GM21723 (cell line): ENCODE data around the gene MT3.
"Not testable (repeated sequence)": the region's sequence is repeated elsewhere in the genome, so short reads cannot be mapped to it uniquely, and the experiment has no call there.

Experiments used
- ATAC-seq: cut with Tn5 transposase; IDR thresholded peaks from one replicate; pipeline ENCODE4 v1.9.1; 2021; ENCODE audit warnings: mild to moderate bottlenecking, moderate library complexity; ENCODE audit not compliant: unreplicated experiment

Gene MT3

GRCh38 chr16:56608876-56609462 is 19.6 kb downstream of the MT3 start:
- no peak for ATAC-seq

GRCh38 chr16:56609463-56609921 is 20.2 kb downstream of the MT3 start:
- ATAC-seq, result peak; percentile 46

DNA sequence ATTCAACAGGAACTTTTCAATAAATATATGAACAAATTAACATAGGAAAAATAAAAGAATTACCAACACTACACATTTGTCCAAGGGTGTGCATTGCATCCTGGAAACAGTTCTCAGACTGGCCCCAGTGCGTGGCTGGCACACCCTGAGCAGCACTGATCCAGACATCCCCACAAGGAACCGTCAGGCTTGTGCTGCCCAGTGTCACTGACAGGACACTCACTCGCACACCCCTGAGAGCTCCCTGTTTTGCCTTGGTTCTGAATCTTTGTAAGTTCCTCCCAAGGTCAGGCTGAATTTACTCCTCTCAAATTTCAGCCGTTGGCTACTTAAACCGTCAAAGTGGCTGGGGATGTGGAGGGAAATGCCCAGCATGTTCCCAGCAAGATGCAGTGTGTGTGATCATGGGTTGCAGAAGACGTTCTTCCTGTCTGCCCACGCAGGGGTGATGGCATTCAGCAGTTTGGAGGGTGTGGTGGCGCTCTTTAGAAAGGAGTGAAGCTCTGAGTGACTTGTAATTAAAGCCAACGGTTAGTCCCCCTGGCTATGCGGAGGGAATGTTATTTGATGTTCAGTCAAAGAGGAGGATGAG is 20.8 kb downstream of the MT3 start:
- peak; percentile 23 for ATAC-seq

- ATAC-seq, result no peak
Measured at GRCh38 chr16:56610609-56611111, 21.3 kb downstream of the MT3 start.

DNA sequence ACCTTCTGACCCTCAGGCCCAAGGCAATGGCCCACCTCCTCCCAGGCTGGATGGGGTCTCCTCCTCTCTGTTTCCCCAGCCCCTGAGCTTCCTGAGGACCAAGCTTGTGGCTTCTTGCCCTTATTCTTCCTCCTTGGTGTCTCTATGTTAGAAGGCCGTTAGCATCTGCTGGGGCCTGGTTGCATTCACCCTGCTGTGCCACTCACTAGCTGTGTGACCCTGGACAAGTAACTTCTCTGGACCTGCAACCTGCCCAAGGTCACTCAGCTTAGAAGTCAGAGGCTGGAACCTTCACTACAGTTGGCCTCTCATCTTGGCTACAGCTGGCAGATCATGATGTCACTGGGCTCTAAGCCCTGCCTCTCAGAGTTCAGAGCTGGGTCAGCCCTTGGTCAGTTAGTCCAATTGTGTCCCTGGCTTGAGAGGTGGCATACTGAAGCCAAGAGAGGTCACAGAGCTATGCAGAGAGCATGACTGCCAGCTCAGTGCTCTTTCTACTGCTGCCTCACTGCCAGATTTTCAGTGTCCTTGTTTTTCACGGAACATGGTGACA is 22.0 kb downstream of the MT3 start:
- no peak for ATAC-seq

DNA sequence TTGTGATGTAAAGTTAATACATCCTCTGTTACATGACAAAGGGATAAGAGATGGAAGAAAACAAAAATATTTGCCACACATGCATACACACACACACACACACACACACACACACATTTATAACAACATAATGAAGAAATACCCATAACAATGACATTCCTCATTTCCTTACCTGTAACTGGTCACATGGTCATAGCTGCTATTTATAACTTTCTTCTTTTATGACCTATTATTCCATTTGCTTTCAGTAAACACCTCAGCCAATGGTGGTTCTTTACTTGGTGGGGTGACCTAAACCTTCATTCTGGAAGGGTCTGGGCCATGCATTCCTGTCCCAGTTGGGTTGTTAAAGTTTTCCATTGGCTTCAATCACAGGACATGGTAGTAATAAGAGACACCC is 24.4 kb downstream of the MT3 start:
- no peak for ATAC-seq

GRCh38 chr16:56614549-56614991 is 25.2 kb downstream of the MT3 start:
- no peak for ATAC-seq

GRCh38 chr16:56615353-56615752 is 26.0 kb downstream of the MT3 start:
- ATAC-seq, result no peak

DNA sequence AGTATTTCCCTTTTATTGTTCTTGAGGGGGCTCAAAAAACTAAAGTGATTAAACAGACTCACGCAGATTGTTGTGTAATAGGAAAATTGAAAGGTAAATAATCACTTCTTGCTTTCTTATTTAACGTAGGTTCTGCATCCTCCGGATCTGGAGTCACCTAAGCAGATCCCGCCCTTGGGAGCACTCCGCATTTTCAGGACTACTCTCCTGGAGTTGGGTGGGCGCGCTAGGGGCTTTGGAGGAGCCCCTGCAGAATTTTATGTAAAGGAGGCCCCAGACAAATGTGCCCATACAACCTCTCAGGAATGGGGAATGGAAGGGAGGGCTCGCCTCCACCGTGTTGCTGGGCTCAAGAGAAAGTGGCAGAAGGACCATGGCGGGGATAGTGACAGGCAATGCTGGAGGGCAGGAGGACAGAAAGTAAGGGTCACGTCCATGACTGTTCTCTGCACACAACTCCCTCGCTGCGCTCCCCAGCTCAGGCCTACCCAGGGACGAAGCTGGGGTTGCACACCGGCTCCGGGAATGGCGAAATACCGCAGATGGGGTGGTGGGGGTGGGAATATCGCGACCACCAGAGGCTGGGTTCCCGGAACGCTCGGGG is 27.4 kb downstream of the MT3 start:
- no peak for ATAC-seq

GRCh38 chr16:56617212-56618085 is 28.1 kb downstream of the MT3 start:
- no peak for ATAC-seq

GRCh38 chr16:56618138-56618537 is 28.8 kb downstream of the MT3 start:
- no peak for ATAC-seq

GRCh38 chr16:56620339-56620897 is 31.1 kb downstream of the MT3 start:
- no peak for ATAC-seq

- ATAC-seq, result not testable (repeated sequence)
Measured at GRCh38 chr16:56621665-56622445, 32.5 kb downstream of the MT3 start.

- ATAC-seq, result not testable (repeated sequence)
Measured at GRCh38 chr16:56623184-56623583, 33.9 kb downstream of the MT3 start.

- no peak for ATAC-seq
Measured at GRCh38 chr16:56623637-56624036, 34.3 kb downstream of the MT3 start.

DNA sequence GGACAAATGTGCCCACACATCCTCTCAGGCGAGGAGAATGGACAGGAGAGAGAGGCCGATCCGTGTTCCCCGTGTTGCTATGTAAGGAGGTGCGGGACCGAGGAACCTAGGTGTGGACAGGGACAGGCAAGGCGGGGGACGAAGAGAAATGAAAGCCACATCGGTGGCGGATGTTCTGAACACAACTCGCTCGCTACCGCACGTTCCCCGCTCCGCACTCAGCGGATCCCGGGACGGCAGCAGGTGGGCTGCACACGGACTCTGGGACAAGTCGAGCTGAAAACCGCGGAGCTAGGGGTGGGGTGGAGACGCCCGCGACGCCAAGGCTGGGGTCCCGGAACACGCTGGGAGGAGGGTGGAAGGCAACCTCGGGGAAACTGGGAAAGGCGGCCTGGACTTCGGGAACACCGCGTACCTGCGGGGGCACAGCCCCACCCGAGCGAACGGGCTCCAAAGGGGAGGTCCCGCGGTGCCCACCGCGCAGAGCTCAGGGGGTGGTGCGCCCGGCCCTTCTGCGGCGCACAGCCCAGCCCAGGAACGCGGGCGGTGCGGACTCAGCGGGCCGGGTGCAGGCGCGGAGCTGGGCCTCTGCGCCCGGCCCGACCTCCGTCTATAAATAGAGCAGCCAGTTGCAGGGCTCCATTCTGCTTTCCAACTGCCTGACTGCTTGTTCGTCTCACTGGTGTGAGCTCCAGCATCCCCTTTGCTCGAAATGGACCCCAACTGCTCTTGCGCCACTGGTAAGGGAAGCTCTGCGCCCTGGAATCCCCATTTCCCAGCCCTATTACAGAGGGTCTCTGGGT is 36.0 kb downstream of the MT3 start, which contains the start of gene MT1E:
MT1E (plus strand) TSS at position 642 of the 803 bp plus-strand sequence; CDS start at position 713, 71 bp downstream.
- ATAC-seq, result no peak

DNA sequence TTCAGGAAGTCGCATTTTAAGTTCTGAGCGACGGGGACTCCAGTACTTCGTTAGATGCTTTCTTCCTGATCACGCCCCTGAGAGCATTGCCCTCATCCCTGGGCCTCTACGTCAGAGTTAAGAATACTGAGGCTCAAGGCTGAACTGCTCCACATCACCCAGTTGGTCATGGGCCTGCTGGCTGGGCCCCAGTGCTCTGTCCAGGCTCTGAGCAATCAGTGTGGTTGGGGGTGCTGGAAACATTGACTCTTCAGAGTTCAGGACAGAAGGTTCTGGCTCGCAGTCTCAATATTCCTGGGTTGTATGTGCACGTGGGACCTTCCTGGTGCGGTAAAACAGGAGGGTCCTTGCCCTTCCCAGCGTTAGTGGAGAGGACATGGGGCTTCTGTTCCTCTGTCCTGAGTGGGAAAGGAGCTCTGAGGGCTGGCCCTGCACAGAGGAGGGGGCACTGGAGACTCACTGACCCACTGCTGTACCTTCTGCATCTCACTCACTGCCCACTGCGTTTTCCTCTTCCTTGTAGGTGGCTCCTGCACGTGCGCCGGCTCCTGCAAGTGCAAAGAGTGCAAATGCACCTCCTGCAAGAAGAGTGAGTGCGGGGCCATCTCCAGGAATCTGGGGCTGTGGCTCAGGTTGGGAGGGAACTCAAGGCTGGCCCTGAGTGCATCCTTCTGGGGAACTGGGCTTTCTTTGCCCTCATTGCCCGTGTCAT is 36.8 kb downstream of the MT3 start:
- no peak for ATAC-seq

GRCh38 chr16:56626685-56627084 is 37.4 kb downstream of the MT3 start:
- ATAC-seq, result no peak
